Spinal cord (tissue), 10 donors: ENCODE data around the gene CNR2. TPM values are rescaled to one million over a fixed set of nuclear protein-coding genes. Genes with fewer than 3 reads are reported as not detected.
A peak's percentile ranks its signal among the peaks of the same experiment; 100 is the strongest.
"Not testable (repeated sequence)": the region's sequence is repeated elsewhere in the genome, so short reads cannot be mapped to it uniquely, and the experiment has no call there.

Source experiments
- DNase-seq, 6 donors: peaks; one replicate each; pipeline versions ENCODE4 v3.0.0 to v3.0.0-alpha.2; 2013 to 2015; ENCODE audit warnings: low spot score in 6 of 6, low read depth in 4 of 6
- H3K27ac ChIP-seq: one replicate; pipeline ENCODE4 v1.5.1; 2013; ENCODE audit warnings: low read depth, low read length, control low read depth
- H3K27me3 ChIP-seq: one replicate; pipeline ENCODE4 v1.6.1; 2013; ENCODE audit warnings: low read length; ENCODE audit not compliant: control insufficient read depth, insufficient read depth
- H3K36me3 ChIP-seq: one replicate; pipeline ENCODE4 v1.6.1; 2013; ENCODE audit warnings: low read length; ENCODE audit not compliant: control insufficient read depth, insufficient read depth
- H3K4me1 ChIP-seq: one replicate; pipeline ENCODE4 v1.6.1; 2013; ENCODE audit warnings: low read length; ENCODE audit not compliant: control insufficient read depth, insufficient read depth
- H3K4me3 ChIP-seq: one replicate; pipeline ENCODE4 v1.5.1; 2013; ENCODE audit warnings: low read depth, low read length, control low read depth
- H3K9me3 ChIP-seq: one replicate; pipeline ENCODE4 v1.6.1; 2013; ENCODE audit warnings: low read length; ENCODE audit not compliant: control insufficient read depth, insufficient read depth
- WGBS: methylation state at CpG from one replicate; pipeline ENCODE4 v1.1.5; 2013; ENCODE audit warnings: missing lambda C conversion rate; ENCODE audit not compliant: insufficient coverage; 5-methylcytosine and 5-hydroxymethylcytosine counted together
- long read RNA-seq, 4 donors: transcript quantifications; one replicate each; lab custom pipeline, GENCODE V29; 2026
- polyA plus RNA-seq, 2 donors: library from polyadenylated mRNA; unstranded; fragments of 120-200 nt; gene quantifications; one replicate each; pipeline ENCODE4 v1.2.1, GENCODE V29; 2013; ENCODE audit not compliant: insufficient read length in 2 of 2
- total RNA-seq, 2 donors: library from RNA; depleted of rRNA in 1 of 2; stranded (reverse); fragments of 120-200 nt in 1 of 2; fragments of >200 nt in 1 of 2; gene quantifications; one replicate each; pipeline versions ENCODE4 v1.2.3 to v1.2.4, GENCODE V29; 2013 to 2014
- donor health status: healthy.

CNR2 gene
- total RNA-seq: under 1 TPM; 0.06 to 0.10 TPM
- polyA plus RNA-seq: under 1 TPM; 0.05 to 0.08 TPM
- long read RNA-seq, donor 1: 0 reads
- long read RNA-seq, donor 2: 0 reads
- long read RNA-seq, donor 3: 0 reads
- long read RNA-seq, donor 4: 0 reads

DNA sequence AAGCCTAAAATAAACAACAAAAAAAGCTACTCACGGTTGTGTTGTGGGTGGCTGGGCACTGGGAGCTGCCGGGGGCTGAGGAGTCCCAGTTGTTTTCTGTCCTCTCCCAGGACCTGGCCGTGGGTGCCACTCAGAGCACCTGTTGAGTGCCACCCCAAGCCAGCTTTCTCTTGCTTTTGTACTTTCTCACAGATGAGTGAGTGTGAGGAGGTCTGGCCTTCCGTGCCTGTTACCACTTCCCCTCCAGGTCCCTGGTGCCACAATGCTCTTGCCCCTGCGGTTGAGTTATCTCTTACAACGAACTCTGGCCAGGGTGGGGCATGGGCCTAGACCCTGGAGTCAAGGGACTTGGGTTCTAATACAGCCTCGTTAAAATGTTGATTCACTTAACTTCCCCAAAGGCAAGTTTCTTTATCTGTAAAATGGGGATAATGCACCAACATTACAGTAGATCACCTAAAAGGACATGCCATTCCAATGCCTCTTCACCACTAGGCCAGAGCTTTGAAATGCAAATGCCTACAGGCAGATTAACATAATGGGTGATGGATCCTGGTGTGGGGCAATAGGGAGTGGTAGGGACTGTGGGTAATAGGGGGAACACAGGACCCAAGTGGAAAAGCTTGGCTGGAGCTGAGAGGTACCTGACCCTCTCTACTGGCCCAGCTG, at the start of gene CNR2:
TSS of gene CNR2 (minus strand) at position 151 of the 669 bp plus-strand sequence. CDS start 37,745 bp downstream, outside the sequence.
- 80% methylated on average over 5 of the region's 7 CpGs for WGBS

DNA sequence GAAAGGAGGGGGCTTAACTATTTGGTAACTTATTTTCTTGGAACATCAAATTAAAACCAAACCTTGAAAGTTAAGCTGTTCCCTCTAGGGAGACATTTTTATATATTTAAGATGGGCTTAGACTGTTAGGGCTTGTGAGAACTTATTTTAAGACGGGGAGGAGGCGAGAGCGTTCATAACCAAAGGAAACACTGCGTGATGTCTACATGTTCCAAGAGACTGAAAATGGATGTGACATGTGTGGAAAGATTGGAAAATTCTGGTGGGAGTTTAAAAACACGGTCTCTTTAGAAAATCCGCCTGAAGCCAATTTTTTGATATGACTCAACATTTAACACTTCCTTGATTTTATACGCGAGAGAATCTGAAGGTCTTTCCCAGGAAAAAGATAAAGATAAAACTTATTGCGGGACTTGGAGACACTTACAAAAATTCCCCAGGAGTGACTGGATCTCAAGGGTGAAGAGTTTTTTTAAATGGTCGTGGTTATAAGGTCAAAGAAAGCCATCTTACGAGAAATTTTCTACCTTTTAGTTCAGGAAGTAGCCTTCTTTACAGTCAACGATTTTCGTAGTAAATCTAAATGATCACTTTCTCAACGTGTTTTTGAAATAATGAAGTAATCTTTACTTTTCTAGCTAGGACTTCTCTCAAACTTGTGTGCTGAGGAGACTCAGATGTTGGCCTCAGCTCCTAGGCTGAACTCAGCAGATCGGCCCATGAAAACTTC, 47.3 kb upstream of the CNR2 start:
- DNase-seq: peak in 2 of 6 donors; percentile 26 to 43
- peaks cover 8% of the 10 kb centered on the region for H3K4me1 ChIP-seq
- H3K27me3 ChIP-seq: no peaks in the 10 kb centered on the region
- no peaks in the 10 kb centered on the region for H3K9me3 ChIP-seq
- H3K4me3 ChIP-seq: peak overlapping the region; percentile 85
- H3K36me3 ChIP-seq: no peaks in the 10 kb centered on the region
- whole genome bisulfite sequencing: 0% methylated on average over 4 of the region's 15 CpGs
- peak overlapping the region; percentile 100 for H3K27ac ChIP-seq

More for the DNA sequence above, at the start of gene CNR2:
- Histone ChIP-seq H3K27ac (no peak within 1 kb of the TSS), H3K36me3 (no peaks in the 10 kb centered on the region), H3K4me1 (peaks cover 2% of the 10 kb centered on the region), H3K9me3 (no peaks in the 10 kb centered on the region), H3K4me3 (no peak within 1 kb of the TSS), H3K27me3 (peaks cover 6% of the 10 kb centered on the region)
- no peak for DNase-seq

DNA sequence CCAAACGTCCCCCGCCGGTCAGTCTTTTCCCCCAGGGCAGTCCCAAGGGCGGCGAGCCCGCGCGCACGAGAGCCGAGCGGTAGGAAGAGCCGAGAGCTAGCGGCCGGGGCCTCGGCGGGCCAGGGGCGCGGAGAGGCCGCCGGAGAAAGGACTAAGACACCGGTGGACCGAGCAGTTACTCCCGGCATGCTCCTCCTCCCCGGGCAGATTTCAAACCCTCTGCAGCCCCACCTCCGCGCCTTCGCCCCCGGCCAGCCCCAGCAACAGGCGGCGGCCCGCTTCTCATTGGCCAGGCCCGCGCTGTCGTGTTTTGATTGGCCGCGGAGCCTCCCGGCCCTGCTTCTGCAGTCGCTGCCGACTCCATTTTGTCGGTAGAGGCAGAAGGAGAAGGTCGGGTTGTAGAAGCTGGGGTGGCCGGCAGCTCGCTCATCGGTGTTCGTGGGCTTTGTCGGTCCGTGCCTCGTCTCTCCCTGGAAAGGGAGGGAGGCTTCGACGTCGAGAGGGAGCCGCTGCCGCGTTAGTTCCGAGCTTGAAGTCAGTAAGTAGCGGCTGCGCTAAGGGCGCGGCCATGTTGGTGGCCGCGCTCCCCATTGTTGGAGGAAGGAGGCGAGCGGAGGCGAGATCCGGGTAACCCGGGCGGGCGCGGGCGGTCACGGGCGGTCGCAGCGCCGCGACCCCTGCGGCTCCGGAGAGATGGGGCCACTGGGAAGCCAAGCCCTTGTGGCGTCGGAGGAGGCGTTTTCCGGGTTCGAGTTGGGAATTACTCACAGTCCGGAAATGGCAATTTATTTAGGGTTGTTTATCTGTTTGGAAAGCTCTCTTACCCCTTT, 46.5 kb upstream of the CNR2 start, which contains the start of gene PNRC2:
TSS of gene PNRC2 (plus strand) at position 368 of the 830 bp plus-strand sequence. CDS start 1,630 bp downstream, outside the sequence.
- no peaks in the 10 kb centered on the region for H3K9me3 ChIP-seq
- H3K36me3 ChIP-seq: no peaks in the 10 kb centered on the region
- under 1% methylated on average over 81 of the region's 84 CpGs for WGBS
- no peaks in the 10 kb centered on the region for H3K27me3 ChIP-seq
- DNase-seq: peak; percentile 90 to 99 (median 94)
- H3K4me1 ChIP-seq: peaks cover 8% of the 10 kb centered on the region
- H3K4me3 ChIP-seq: peak within 1 kb of the TSS; percentile 85
- H3K27ac ChIP-seq: peak within 1 kb of the TSS; percentile 100

DNA sequence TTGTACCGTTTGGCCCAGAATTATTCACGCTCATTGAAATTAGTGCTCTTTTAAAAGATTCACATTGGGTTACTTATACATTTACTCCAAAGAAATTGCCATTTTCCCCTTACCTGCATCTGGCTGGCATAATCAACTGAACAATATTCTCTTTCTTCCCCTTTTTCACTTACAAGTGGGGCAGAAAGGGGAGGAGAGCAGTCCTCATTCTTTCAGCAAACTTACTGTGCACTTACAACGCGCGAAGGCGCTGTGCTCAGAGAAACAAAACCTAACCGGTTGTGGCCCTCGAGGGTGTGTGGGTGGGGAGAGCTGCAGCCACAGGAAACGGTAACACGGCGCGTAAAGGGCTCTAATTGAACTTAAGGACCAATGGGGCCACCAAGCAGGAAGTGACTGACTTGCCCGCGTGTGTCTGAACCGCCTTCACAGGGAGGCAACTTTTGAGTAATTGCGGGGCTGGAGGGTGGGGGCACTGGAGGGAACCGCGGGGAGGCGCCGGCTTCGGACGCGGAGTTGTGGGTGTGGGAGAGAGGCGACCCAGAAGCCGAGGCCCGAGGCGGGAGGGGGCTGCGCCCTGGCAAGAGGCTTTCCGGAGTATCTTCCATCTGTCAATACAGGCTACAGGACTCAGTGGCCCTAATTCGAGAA, 45.8 kb upstream of the CNR2 start:
- Histone ChIP-seq H3K4me1 (peaks cover 8% of the 10 kb centered on the region), H3K36me3 (no peaks in the 10 kb centered on the region), H3K27ac (peak overlapping the region; percentile 100), H3K4me3 (peak overlapping the region; percentile 85), H3K27me3 (no peaks in the 10 kb centered on the region), H3K9me3 (no peaks in the 10 kb centered on the region)
- WGBS: 0% methylated on average over 28 of the region's 30 CpGs
- peak; percentile 27 to 90 (median 56) for DNase-seq

DNA sequence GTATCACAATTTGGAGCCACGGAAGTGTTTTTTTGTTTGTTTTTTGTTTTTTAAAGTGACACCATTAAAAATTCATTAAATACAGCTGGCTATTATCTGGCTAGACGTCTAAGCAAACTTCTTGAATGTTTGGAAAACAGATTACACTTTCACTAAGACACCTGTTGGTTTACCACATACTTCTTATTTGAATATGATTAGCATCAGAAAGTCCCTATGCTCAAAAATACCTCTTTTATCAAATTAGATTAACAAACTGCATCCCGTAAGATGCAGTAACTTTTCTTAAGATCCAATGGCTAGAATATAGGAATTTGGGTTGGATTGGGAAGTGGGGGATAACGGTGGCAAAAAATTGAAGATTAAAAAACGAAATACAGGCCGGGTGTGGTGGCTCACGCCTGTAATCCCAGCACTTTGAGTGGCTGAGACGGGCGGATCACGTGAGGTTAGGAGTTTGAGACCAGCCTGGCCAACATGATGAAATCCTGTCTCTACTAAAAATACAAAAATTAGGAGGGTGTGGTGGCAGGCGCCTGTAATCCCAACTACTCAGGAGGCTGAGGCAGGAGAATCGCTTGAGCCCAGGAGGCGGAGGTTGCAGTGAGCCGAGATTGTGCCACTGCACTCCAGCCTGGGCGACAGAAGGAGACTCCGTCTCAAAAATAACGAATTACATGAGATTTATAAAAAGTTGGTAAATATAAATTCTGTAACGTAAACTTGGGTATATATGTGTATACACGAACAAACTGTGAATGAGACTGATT, 45.1 kb upstream of the CNR2 start:
- not testable (repeated sequence) for DNase-seq, H3K36me3 ChIP-seq, H3K4me1 ChIP-seq, H3K9me3 ChIP-seq, H3K27me3 ChIP-seq
- H3K4me3 ChIP-seq: peak overlapping the region; percentile 85
- H3K27ac ChIP-seq: peak overlapping the region; percentile 100
- 82% methylated on average over 11 of the region's 19 CpGs for WGBS

DNA sequence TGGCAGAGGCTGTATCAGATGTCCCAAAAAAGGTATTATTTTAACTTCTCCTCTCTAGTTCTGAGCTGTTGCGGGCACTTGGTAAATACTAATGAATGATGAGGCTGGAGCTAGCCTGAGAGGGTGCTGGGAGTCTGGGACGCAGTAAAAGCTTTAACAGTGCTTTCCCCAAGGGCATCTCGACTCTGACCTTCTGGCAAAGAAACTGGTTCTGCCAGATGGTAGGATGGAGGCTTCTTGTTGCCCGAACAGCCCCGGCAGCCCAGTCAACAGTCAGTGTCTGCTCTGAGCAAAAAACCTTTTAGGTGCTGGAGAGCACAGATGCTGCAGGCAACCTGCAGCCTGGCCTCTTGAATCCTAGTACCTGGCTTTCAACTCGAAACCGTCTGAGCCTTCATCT, 43.9 kb upstream of the CNR2 start:
- DNase-seq: no peak
- 57% methylated on average over 4 of the region's 7 CpGs for WGBS
- Histone ChIP-seq H3K27ac (no peak overlapping the region), H3K27me3 (no peaks in the 10 kb centered on the region), H3K4me1 (peaks cover 8% of the 10 kb centered on the region), H3K4me3 (no peak overlapping the region), H3K36me3 (no peaks in the 10 kb centered on the region), H3K9me3 (no peaks in the 10 kb centered on the region)

DNA sequence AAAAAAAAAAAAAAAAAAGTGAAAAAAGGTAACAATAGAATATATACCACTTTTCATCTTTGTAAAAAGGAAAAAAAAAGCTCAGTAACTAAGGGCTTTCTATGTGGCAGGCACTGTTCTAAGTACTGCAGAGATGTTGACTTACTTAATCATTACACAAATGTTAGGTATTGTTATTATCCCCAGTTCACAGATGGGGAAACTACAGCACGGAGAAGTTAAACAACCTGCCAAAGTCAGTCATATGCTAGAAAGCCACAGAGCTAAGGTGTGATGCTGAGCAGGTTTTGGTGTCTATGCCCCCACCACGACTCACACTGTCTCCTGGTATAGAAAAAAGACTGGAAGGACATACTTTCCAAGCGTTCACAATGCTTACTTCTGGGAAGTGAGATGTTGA, 39.9 kb upstream of the CNR2 start:
- Histone ChIP-seq H3K36me3 (no peaks in the 10 kb centered on the region), H3K27ac (no peak overlapping the region), H3K4me3 (no peak overlapping the region), H3K27me3 (no peaks in the 10 kb centered on the region), H3K9me3 (no peaks in the 10 kb centered on the region), H3K4me1 (no peaks in the 10 kb centered on the region)
- no CpG with 5 or more reads among the region's 3 CpGs for WGBS
- DNase-seq: no peak

DNA sequence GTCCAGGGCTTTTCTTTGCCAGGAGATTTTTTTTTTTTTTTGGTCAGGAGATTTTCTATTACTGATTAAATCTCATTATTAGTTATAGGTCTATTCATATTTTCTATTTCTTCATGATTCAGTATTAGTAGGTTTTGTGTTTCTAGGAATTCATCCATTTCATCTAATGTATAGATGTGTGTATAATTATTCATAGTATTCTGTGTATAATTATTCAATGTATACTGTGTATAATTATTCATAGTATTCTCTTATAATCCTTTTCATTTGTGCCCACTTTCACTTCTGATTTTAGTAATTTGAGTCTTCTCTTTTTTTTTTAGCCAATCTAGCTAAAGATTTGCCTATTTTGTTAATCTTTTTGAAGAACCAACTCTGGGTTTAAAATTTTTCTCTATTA, 34.2 kb upstream of the CNR2 start:
- H3K36me3 ChIP-seq: no peaks in the 10 kb centered on the region
- no peaks in the 10 kb centered on the region for H3K27me3 ChIP-seq
- DNase-seq: no peak

More for the DNA sequence above, 34.2 kb upstream of the CNR2 start:
- H3K27ac ChIP-seq: no peak overlapping the region
- no peak overlapping the region for H3K4me3 ChIP-seq
- H3K9me3 ChIP-seq: no peaks in the 10 kb centered on the region
- H3K4me1 ChIP-seq: no peaks in the 10 kb centered on the region
